Stimulated activated CD4-positive, alpha-beta T cell treated with anti-CD3 and anti-CD28 coated beads, Interleukin-15, amount 100 ng/mL, for 24 hours (primary cell): Measurements from ENCODE around the gene SLC38A7.

Source experiments
- DNase-seq: peaks from one replicate; pipeline ENCODE4 v3.0.0-alpha.2; 2020

SLC38A7 gene

DNA sequence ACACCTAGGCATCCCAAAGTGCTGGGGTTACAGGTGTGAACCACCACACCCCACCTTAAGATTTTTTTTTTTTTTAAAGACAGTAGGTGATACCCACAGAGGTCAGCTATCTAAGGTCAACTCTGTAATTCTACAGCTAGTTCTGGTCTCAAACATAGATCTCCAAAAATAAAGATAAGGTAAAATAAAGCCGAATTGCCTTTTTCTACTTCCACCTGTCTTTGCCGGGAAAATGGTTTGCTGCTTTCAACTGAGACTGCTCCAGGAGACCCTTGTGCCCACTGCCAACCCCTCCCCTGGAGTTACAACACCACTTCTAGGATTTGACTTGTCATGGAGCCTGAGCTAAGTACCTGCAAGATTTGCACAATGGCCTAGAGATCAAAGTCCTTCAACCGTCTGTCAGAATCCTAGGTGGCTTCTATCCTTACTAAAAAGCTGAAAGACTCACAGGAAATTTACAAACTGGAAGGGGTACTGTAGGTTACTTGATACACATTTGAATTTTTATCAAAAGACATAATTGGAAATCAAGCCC, 50.2 kb downstream of the SLC38A7 start:
- no peak for DNase-seq

DNA sequence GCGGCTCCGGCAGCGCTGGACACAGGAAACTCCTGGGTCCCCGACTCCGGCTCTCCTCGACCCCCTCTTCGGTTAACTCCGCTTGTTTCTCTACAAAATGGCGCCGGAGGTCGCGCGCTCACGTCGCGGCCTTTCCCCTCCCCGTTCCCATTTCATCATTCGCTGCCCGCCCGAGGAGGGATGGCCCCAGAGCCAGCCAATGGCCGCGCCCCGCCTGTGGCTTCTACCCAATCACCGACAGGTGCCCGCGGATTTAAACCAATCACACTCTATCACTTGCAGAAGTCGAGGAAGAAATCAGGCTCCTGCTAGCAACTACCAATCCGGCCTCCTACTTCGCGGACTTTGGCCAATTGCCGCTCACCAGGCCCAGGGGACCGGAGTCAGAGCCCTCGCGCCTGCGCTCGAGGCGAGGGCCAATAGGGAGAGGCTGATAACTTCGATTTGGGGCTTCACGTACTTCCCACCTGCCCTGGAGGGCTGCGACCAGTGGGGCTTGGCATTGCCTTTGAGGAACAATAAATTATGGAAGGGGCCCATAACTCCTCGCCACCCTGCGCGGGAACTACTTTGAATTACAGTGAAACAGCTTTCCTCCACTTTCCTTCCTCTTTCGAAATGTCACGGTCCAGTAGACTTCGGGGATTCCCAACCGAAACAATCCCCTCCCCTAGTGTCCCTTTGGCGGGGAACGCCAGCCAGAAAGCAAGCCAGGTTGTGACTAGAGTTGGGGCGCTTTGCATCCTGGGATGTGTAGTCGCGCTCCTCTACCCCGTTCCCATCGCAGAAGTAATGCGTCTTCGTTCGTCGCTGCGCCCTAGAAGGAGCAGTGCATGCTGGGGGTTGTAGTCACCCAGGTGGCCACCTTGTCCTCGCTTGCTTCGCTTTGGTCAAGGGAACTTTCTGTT, 54.6 kb downstream of the SLC38A7 start, which contains the start of gene CNOT1:
TSS of gene CNOT1 (minus strand) at position 94 of the 908 bp plus-strand sequence. CDS start 30,489 bp downstream, outside the sequence.
- DNase-seq: peak; percentile 98

DNA sequence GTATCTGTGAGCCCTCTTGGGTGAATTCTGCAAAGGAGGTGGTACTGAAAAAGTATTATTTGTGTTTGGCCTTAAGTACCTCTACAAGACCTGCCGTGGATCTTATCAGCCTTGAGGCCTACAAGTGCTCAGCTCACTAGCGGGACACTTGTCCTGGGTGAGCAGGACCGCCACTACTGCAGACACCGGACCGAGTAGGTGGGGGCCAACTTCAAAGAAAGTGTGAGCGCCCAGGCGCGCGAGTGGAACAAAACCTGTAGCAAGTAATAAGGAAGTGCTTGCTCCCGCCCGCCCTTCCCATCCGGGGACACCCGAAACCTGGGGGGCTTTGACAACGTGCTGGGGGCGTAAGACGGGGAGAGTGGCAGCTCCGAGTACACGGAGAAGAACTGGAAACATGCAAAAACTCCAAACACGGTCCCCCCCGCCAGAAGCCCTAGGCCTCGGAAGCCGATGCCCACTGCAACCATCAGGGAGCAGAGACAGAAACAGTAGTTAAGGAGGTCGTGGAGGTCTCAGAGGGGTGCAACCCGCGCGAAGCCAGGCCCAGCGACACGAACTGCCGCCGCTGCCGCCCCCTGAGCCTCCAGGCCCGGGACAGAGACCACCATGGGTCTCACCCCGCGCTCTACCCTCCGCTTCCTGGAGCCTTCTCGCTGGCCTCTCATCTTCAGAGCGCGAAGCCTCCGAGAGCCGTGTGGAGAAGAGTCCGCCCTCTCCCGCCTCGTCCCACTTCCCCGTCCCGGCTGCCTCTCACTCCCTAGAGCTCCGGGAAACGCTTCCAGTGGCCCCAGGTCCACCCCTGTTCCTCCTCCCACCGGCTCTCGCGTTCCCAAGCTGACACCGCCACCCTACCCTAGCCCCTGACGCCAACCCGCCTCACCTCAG, 55.5 kb downstream of the SLC38A7 start:
- peak; percentile 68 for DNase-seq

DNA sequence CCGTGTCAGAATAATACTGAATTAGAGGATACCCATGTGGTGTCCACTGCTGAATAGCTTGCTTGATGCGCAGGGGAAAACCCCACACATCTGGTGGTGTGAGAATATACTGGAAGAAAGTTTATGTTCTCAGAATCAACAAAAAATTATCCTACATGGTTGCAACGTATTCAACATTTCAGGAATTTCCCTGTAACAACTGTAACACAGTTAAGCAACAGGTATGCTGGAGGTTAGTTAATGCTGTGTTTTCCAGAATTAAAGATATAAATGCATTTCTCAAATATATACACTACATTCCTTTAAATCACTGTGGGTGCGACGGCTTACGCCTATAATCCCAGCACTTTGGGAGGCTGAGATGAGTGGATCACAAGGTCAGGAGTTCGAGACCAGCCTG, 60.4 kb downstream of the SLC38A7 start:
- no peak for DNase-seq

DNA sequence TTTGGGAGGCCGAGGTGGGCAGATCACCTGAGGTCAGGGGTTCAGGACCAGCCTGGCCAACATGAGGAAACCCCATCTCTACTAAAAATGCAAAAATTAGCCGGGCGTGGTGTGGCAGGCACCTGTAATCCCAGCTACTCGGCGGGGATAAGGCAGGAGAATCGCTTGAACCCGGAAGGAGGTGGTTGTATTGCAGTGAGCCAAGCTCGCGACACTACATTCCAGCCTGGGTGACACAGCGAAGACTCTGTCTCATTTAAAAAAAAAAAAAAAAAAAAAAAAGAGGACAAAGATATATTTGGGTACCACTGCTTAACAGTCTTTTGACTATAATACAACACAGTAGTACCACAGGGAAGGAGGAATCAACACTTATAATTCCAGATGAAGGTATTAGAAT, 64.2 kb downstream of the SLC38A7 start:
- DNase-seq: no peak

DNA sequence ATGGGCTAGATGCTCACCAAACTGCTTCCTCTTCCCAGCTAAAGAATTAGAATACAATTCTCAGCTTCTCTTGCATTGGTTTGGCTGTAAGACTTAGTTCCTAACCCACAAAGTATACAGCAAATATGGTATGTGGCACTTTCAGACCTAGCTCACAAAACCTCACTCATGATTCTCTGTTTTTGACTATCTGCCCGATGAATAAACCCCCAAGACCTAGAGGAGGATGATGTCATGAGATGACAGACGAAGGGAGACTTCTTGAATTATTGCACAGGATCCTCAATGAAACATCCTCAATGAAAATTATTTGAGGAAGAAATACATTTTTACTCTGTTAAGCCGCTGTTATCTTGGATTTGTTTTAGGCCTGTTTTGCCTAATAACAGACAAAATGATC, 69.3 kb downstream of the SLC38A7 start:
- no peak for DNase-seq
